HG02642 (cell line): ENCODE results near the gene MRPS22.

ENCODE experiments used
- ATAC-seq: cut with Tn5 transposase; IDR thresholded peaks from one replicate; pipeline ENCODE4 v1.9.1; 2021; ENCODE audit warnings: mild to moderate bottlenecking; ENCODE audit not compliant: unreplicated experiment, poor library complexity

MRPS22 gene

GRCh38 chr3:139343895-139344856, at the start of gene MRPS22:
Gene MRPS22 (plus strand): TSS chr3:139344020. CDS start chr3:139344027, 7 bp downstream.
- ATAC-seq, result peak; percentile 99

- no peak for ATAC-seq
These were observed 48.8 kb upstream of the MRPS22 start for GRCh38 chr3:139295040-139295439.

GRCh38 chr3:139296141-139296718, 47.6 kb upstream of the MRPS22 start:
- ATAC-seq, result no peak

- ATAC-seq, result no peak
These were observed 46.1 kb upstream of the MRPS22 start for GRCh38 chr3:139297588-139298311.

GRCh38 chr3:139299261-139300132, 44.3 kb upstream of the MRPS22 start:
- ATAC-seq, result no peak

- ATAC-seq, result no peak
These were observed 43.4 kb upstream of the MRPS22 start for GRCh38 chr3:139300416-139300815.

- no peak for ATAC-seq
These were observed 42.6 kb upstream of the MRPS22 start for GRCh38 chr3:139301183-139301582.

- no peak for ATAC-seq
These were observed 42.2 kb upstream of the MRPS22 start for GRCh38 chr3:139301654-139302053.

- no peak for ATAC-seq
These were observed 41.6 kb upstream of the MRPS22 start for GRCh38 chr3:139302084-139302800.

GRCh38 chr3:139302801-139303113, 41.1 kb upstream of the MRPS22 start:
- no peak for ATAC-seq

- ATAC-seq, result no peak
These were observed 40.6 kb upstream of the MRPS22 start for GRCh38 chr3:139303216-139303615.

- ATAC-seq, result no peak
These were observed 39.4 kb upstream of the MRPS22 start for GRCh38 chr3:139304383-139304782.

GRCh38 chr3:139306078-139306477, 37.7 kb upstream of the MRPS22 start:
- ATAC-seq, result no peak

- no peak for ATAC-seq
These were observed 36.7 kb upstream of the MRPS22 start for GRCh38 chr3:139307072-139307491.

- no peak for ATAC-seq
These were observed 35.9 kb upstream of the MRPS22 start for GRCh38 chr3:139307601-139308555.

- no peak for ATAC-seq
These were observed 35.3 kb upstream of the MRPS22 start for GRCh38 chr3:139308560-139308959.

- no peak for ATAC-seq
These were observed 34.7 kb upstream of the MRPS22 start for GRCh38 chr3:139309061-139309591.

GRCh38 chr3:139309880-139310279, 33.9 kb upstream of the MRPS22 start:
- ATAC-seq, result no peak
